HEK293T (cell line): Measurements from ENCODE around the gene KRTAP23-1.

Source experiments
- CTCF ChIA-PET: fragments of 350-600 bp; formaldehyde crosslinking; extraction: SDS; loops from one replicate; lab custom pipeline; 2021; ENCODE audit warnings: antibody characterized with exemption, inconsistent platforms; lab: Yijun Ruan, JAX
- POLR2A ChIA-PET: fragments of 350-600 bp; formaldehyde crosslinking; extraction: SDS; loops from one replicate; lab custom pipeline; 2020; ENCODE audit warnings: antibody characterized with exemption, inconsistent platforms; lab: Yijun Ruan, JAX
- DNase-seq: peaks from one replicate; pipeline ENCODE4 v3.0.0; 2012; ENCODE audit warnings: mixed read lengths; ENCODE audit errors: extremely low spot score
- ARNT ChIP-seq: fragments of 450-650 bp; IDR thresholded peaks from 2 replicates; pipeline ENCODE4 v1.6.1; 2017; ENCODE audit warnings: mild to moderate bottlenecking
- BHLHE40 ChIP-seq: fragments of 450-650 bp; IDR thresholded peaks from 2 replicates; pipeline ENCODE4 v1.6.1; 2016; ENCODE audit warnings: mild to moderate bottlenecking, moderate library complexity, borderline replicate concordance
- CTBP1 ChIP-seq: fragments of 450-650 bp; IDR thresholded peaks from 2 replicates; pipeline ENCODE4 v1.6.1; 2016; ENCODE audit warnings: borderline replicate concordance
- ELF4 ChIP-seq: fragments of 450-650 bp; IDR thresholded peaks from 2 replicates; pipeline ENCODE4 v1.6.1; 2017; ENCODE audit warnings: antibody characterized with exemption
- FOXA1 ChIP-seq: fragments of 450-650 bp; IDR thresholded peaks from 2 replicates; pipeline ENCODE4 v1.6.1; 2016; ENCODE audit warnings: mild to moderate bottlenecking
- FOXK2 ChIP-seq: fragments of 450-650 bp; IDR thresholded peaks from 2 replicates; pipeline ENCODE4 v1.6.1; 2016; ENCODE audit warnings: mild to moderate bottlenecking
- FOXM1 ChIP-seq: fragments of 450-650 bp; IDR thresholded peaks from 2 replicates; pipeline ENCODE4 v1.6.1; 2017; ENCODE audit warnings: mild to moderate bottlenecking, borderline replicate concordance
- HDGF ChIP-seq: fragments of 450-650 bp; IDR thresholded peaks from 2 replicates; pipeline ENCODE4 v1.6.1; 2017; ENCODE audit warnings: antibody characterized with exemption, borderline replicate concordance
- L3MBTL2 ChIP-seq: fragments of 450-650 bp; conservative IDR thresholded peaks from 2 replicates; pipeline ENCODE4 v1.6.1; 2016; ENCODE audit warnings: mild to moderate bottlenecking
- LEF1 ChIP-seq: fragments of 450-650 bp; IDR thresholded peaks from 2 replicates; pipeline ENCODE4 v1.6.1; 2017; ENCODE audit warnings: mild to moderate bottlenecking, borderline replicate concordance
- NFRKB ChIP-seq: fragments of 450-650 bp; IDR thresholded peaks from 2 replicates; pipeline ENCODE4 v1.6.1; 2016; ENCODE audit warnings: mild to moderate bottlenecking, moderate library complexity
- SP1 ChIP-seq: fragments of 450-650 bp; IDR thresholded peaks from 2 replicates; pipeline ENCODE4 v1.6.1; 2017
- SUZ12 ChIP-seq: fragments of 450-650 bp; IDR thresholded peaks from 2 replicates; pipeline ENCODE4 v1.6.1; 2016; ENCODE audit warnings: mild to moderate bottlenecking
- TARDBP ChIP-seq: fragments of 450-650 bp; IDR thresholded peaks from 2 replicates; pipeline ENCODE4 v1.6.1; 2016
- ZNF384 ChIP-seq: fragments of 450-650 bp; IDR thresholded peaks from 2 replicates; pipeline ENCODE4 v1.6.1; 2016
- TF ChIP-seq, protein P1 (sequence below): fragments of 450-650 bp; IDR thresholded peaks from 2 replicates; pipeline ENCODE4 v1.6.1; 2016

The KRTAP23-1 gene

DNA sequence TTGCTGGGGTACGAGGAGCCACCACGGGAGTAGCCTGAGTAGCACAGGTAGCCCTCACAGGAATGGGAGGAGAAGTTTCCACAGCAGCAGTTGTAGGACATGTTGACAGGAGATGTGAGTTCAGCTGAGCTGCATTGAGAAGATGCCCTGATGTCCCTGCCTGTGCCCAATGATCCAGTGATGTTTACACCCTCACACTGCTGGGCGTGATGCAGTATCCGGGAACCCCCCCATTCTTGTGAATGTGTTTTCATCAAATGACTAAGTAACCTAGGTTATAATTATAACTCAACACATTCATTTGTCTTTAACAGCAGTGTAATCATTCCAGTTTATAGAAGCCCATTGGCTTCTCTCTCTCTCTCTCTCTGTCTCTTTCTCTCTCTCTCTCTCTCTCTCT lies at the start of gene KRTAP23-1:
Gene KRTAP23-1 (minus strand): TSS at position 101 of the 400 bp plus-strand sequence. CDS start 0 bp downstream, at position 101.
- POLR2A ChIA-PET: no interaction called here
- CTCF ChIA-PET: interaction anchor here (1.3 kb wide), 1 partner anchor 60 kb away, joined by 4 read pairs; no protein-coding TSS in a partner anchor
- no peak for TF ChIP-seq SP1
- no peak for TF ChIP-seq ARNT
- DNase-seq: no peak

DNA sequence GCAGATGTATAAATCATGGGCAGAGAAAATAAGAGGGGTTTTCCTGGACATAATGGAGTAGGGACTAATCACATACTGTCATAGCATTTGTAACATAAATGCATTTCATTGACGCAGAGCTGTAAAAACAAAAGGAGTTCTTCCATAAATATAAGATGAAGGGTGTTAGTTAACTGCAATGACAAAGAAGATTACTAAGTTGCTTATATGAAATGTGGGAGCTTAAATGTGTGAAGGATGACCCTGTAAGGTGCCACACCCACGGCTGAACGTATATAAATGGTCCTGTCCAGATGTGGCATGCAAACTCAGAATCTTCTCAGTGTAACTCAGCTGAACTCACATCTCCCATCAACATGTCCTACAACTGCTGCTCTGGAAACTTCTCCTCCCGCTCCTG lies 47.3 kb upstream of the KRTAP23-1 start, which contains the start of gene KRTAP13-1:
Gene KRTAP13-1 (plus strand): TSS at position 301 of the 400 bp plus-strand sequence. CDS start 56 bp downstream, at position 357.
- no peak for TF ChIP-seq ZNF384
- ChIA-PET POLR2A (no interaction called here), CTCF (no interaction called here)
- DNase-seq: no peak

DNA sequence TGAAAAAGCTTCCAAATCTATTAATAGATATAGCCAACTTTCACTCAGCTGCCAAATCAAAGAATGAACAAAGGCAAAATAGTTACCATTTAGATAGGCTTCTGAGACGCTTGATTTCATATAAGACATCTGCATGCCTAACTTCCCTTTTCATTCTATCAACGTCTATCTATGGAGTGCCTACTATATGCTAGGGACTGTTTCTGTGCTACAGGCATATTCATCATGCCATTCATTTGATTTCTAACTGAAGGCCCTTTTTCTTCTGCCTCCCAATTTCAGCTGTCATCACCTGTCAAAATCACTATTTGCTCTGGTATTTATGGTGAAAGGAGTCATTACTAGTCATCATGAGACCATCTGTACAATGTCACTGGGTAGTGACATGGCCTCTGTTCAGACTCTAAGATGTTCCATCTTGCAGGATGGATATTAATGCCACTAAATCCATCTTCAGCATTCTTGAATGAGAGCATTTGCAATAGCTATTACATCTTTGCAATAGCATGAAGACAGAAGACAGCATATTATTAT lies 43.2 kb upstream of the KRTAP23-1 start:
- ChIA-PET CTCF (no interaction called here), POLR2A (no interaction called here)
- TF ChIP-seq HDGF: no peak
- TF ChIP-seq ZNF384: no peak
- no peak for TF ChIP-seq CTBP1
- DNase-seq: no peak

GRCh38 chr21:30382201-30382600 lies 33.8 kb upstream of the KRTAP23-1 start:
- no peak for DNase-seq
- TF ChIP-seq FOXM1 (no peak), NFRKB (no peak), SUZ12 (no peak), TARDBP (no peak), CTBP1 (no peak), ZNF384 (no peak), FOXK2 (no peak), HDGF (no peak), L3MBTL2 (no peak), FOXA1 (no peak), SP1 (no peak)
- CTCF ChIA-PET: no interaction called here
- POLR2A ChIA-PET: no interaction called here

DNA sequence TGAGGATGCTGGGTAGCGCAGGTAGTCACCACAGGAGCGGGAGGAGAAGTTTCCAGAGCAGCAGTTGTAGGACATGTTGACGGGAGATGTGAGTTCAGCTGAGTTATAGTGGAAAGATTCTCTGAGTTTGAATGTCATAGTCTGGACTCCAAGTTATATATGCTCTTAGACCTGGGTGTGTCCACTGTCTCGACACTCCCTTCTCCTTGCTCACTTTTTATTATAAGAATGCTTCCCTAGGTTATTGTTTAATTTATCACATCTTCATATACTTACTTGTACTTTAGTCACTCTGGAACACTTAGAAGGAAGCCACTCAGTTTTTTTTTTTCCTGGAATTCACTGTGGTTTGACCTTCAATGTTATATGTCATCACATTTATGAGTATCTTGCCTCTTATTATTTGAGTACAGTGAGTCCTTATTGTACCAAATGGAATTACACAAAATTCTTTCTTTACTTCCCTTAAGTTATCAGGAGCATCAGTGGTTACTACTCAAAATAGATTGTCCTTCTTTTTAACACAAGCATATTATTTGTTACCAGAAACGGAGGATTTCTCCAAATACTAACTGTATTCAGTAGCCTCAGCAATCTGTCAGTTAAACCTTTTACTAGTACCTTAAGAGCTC lies 23.8 kb upstream of the KRTAP23-1 start, which contains the start of gene KRTAP13-2:
Gene KRTAP13-2 (minus strand): TSS at position 133 of the 632 bp plus-strand sequence. CDS start 58 bp downstream, at position 75.
- DNase-seq: no peak
- ChIA-PET CTCF (no interaction called here), POLR2A (no interaction called here)
- TF ChIP-seq SUZ12 (no peak), BHLHE40 (no peak), TARDBP (no peak), CTBP1 (no peak), L3MBTL2 (no peak), FOXA1 (no peak), NFRKB (no peak), FOXM1 (no peak)

- POLR2A ChIA-PET: no interaction called here
- CTCF ChIA-PET: no interaction called here
- TF ChIP-seq LEF1 (no peak), CTBP1 (no peak), FOXK2 (no peak)
- DNase-seq: no peak
Measured at GRCh38 chr21:30355906-30356305, 7.5 kb upstream of the KRTAP23-1 start.

GRCh38 chr21:30354308-30355005 lies 6.1 kb upstream of the KRTAP23-1 start:
- no peak for DNase-seq
- TF ChIP-seq FOXM1 (no peak), SUZ12 (no peak)
- CTCF ChIA-PET: no interaction called here
- POLR2A ChIA-PET: no interaction called here

GRCh38 chr21:30351534-30351933 lies 3.1 kb upstream of the KRTAP23-1 start:
- TF ChIP-seq FOXM1 (no peak), FOXK2 (no peak), ELF4 (no peak), TARDBP (no peak), HDGF (no peak), CTBP1 (no peak), LEF1 (no peak), ZNF384 (no peak), FOXA1 (no peak), NFRKB (no peak), SUZ12 (no peak), L3MBTL2 (no peak), ARNT (no peak), BHLHE40 (no peak), SP1 (no peak)
- TF ChIP-seq, protein P1, sequence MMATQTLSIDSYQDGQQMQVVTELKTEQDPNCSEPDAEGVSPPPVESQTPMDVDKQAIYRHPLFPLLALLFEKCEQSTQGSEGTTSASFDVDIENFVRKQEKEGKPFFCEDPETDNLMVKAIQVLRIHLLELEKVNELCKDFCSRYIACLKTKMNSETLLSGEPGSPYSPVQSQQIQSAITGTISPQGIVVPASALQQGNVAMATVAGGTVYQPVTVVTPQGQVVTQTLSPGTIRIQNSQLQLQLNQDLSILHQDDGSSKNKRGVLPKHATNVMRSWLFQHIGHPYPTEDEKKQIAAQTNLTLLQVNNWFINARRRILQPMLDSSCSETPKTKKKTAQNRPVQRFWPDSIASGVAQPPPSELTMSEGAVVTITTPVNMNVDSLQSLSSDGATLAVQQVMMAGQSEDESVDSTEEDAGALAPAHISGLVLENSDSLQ: no peak
- CTCF ChIA-PET: interaction anchor here (0.7 kb wide), 1 partner anchor 13 kb away, joined by 4 read pairs; no protein-coding TSS in a partner anchor
- POLR2A ChIA-PET: no interaction called here

More at GRCh38 chr21:30351534-30351933, 3.1 kb upstream of the KRTAP23-1 start:
- no peak for DNase-seq
